H9 (cell line): Measurements from ENCODE around the gene MLYCD. TPM values are rescaled to one million over a fixed set of nuclear protein-coding genes. Genes with fewer than 3 reads are reported as not detected.
A peak's percentile ranks its signal among the peaks of the same experiment; 100 is the strongest.

Source experiments
- DNase-seq: peaks from one replicate; pipeline ENCODE4 v3.0.0-alpha.2; 2017
- H2AFZ ChIP-seq: one replicate; pipeline ENCODE4 v1.6.1; 2013; ENCODE audit warnings: mild to moderate bottlenecking, low read length, control low read depth, moderate library complexity
- H2AK5ac ChIP-seq: 2 replicates; pipeline ENCODE4 v1.6.1; 2013; ENCODE audit warnings: low read length, control low read depth, mixed read lengths; ENCODE audit not compliant: insufficient read length
- H2BK120ac ChIP-seq: one replicate; pipeline ENCODE4 v1.6.1; 2013; ENCODE audit warnings: low read depth, mild to moderate bottlenecking, low read length, control low read depth, inconsistent platforms; ENCODE audit not compliant: poor library complexity, severe bottlenecking
- H2BK12ac ChIP-seq: 2 replicates; pipeline ENCODE4 v1.6.1; 2013; ENCODE audit warnings: low read length, control low read depth, mixed read lengths, low read depth; ENCODE audit not compliant: insufficient read length
- H2BK15ac ChIP-seq: 2 replicates; pipeline ENCODE4 v1.6.1; 2013; ENCODE audit warnings: low read depth, low read length, control low read depth
- H2BK20ac ChIP-seq: one replicate; pipeline ENCODE4 v1.6.1; 2013; ENCODE audit warnings: low read depth, mild to moderate bottlenecking, low read length, control low read depth, inconsistent platforms; ENCODE audit not compliant: poor library complexity, severe bottlenecking
- H2BK5ac ChIP-seq: 2 replicates; pipeline ENCODE4 v1.6.1; 2013; ENCODE audit warnings: low read length, control low read depth, mixed read lengths; ENCODE audit not compliant: insufficient read length
- H3K14ac ChIP-seq: 2 replicates; pipeline ENCODE4 v1.6.1; 2013; ENCODE audit warnings: low read length, control low read depth; ENCODE audit not compliant: insufficient read depth
- H3K18ac ChIP-seq: 2 replicates; pipeline ENCODE4 v1.6.1; 2013; ENCODE audit warnings: low read depth, mild to moderate bottlenecking, mixed read lengths, low read length, control low read depth; ENCODE audit not compliant: insufficient read length
- H3K23ac ChIP-seq: 2 replicates; pipeline ENCODE4 v1.6.1; 2013; ENCODE audit warnings: low read length, control low read depth, mixed read lengths, low read depth; ENCODE audit not compliant: insufficient read length
- H3K23me2 ChIP-seq: 2 replicates; pipeline ENCODE4 v1.6.1; 2013; ENCODE audit warnings: low read depth, mild to moderate bottlenecking, mixed read lengths, low read length, control low read depth; ENCODE audit not compliant: insufficient read length, poor library complexity, severe bottlenecking
- H3K27ac ChIP-seq: 2 replicates; pipeline ENCODE4 v1.5.1; 2013; ENCODE audit warnings: low read length, control low read depth, mixed read lengths, low read depth; ENCODE audit not compliant: insufficient read length
- H3K27me3 ChIP-seq: 2 replicates; pipeline ENCODE4 v1.6.1; 2013; ENCODE audit warnings: low read length, control low read depth, inconsistent platforms; ENCODE audit not compliant: insufficient read depth
- H3K4ac ChIP-seq: 2 replicates; pipeline ENCODE4 v1.6.1; 2013; ENCODE audit warnings: low read depth, mild to moderate bottlenecking, control low read depth, inconsistent platforms, low read length, moderate library complexity
- H3K4me1 ChIP-seq: 2 replicates; pipeline ENCODE4 v1.6.1; 2013; ENCODE audit warnings: low read length, control low read depth, inconsistent platforms; ENCODE audit not compliant: insufficient read depth
- H3K4me2 ChIP-seq: 2 replicates; pipeline ENCODE4 v1.6.1; 2013; ENCODE audit warnings: low read length, control low read depth, mixed read lengths; ENCODE audit not compliant: insufficient read length, insufficient read depth
- H3K56ac ChIP-seq: 2 replicates; pipeline ENCODE4 v1.6.1; 2013; ENCODE audit warnings: low read depth, mild to moderate bottlenecking, mixed read lengths, low read length, control low read depth; ENCODE audit not compliant: insufficient read length
- H3K79me1 ChIP-seq: 2 replicates; pipeline ENCODE4 v1.6.1; 2013; ENCODE audit warnings: low read depth, mild to moderate bottlenecking, moderate library complexity, low read length, control low read depth, inconsistent platforms; ENCODE audit not compliant: insufficient read depth, poor library complexity, severe bottlenecking
- H3K79me2 ChIP-seq: 2 replicates; pipeline ENCODE4 v1.6.1; 2013; ENCODE audit warnings: low read length, control low read depth, inconsistent platforms; ENCODE audit not compliant: insufficient read depth
- H3K9ac ChIP-seq: 2 replicates; pipeline ENCODE4 v1.6.1; 2013; ENCODE audit warnings: low read length, control low read depth, mixed read lengths; ENCODE audit not compliant: insufficient read length; ENCODE audit errors: extremely low read depth
- H3K9me3 ChIP-seq: one replicate; pipeline ENCODE4 v1.6.1; 2013; ENCODE audit warnings: low read depth, low read length, inconsistent platforms; ENCODE audit not compliant: control insufficient read depth
- H3T11ph ChIP-seq: one replicate; pipeline ENCODE4 v1.6.1; 2013; ENCODE audit warnings: mild to moderate bottlenecking, low read length, control low read depth, inconsistent platforms
- H4K20me1 ChIP-seq: one replicate; pipeline ENCODE4 v1.6.1; 2013; ENCODE audit not compliant: control insufficient read depth, insufficient read length, insufficient read depth
- H4K5ac ChIP-seq: 2 replicates; pipeline ENCODE4 v1.6.1; 2013; ENCODE audit warnings: low read depth, mild to moderate bottlenecking, mixed read lengths, low read length, control low read depth; ENCODE audit not compliant: insufficient read length
- H4K8ac ChIP-seq: replicated peaks from 2 replicates; pipeline ENCODE4 v1.6.1; 2013; ENCODE audit warnings: low read length, control low read depth, mixed read lengths, low read depth; ENCODE audit not compliant: insufficient read length
- H4K91ac ChIP-seq: 2 replicates; pipeline ENCODE4 v1.6.1; 2013; ENCODE audit warnings: low read depth, mild to moderate bottlenecking, moderate library complexity, mixed read lengths, low read length, control low read depth; ENCODE audit not compliant: insufficient read length
- H3K27ac Mint-ChIP-seq, 3 experiments: 2 replicates in 2 of 3; 3 replicates in 1 of 3; pipeline ENCODE4 v1.8.0; 2020 to 2021; ENCODE audit warnings: mixed read lengths in 3 of 3, mild to moderate bottlenecking in 1 of 3, moderate library complexity in 1 of 3
- H3K27me3 Mint-ChIP-seq: 2 replicates; pipeline ENCODE4 v1.8.0; 2021; ENCODE audit warnings: low read depth, mild to moderate bottlenecking, moderate library complexity, mixed read lengths
- H3K36me3 Mint-ChIP-seq, 3 experiments: 2 replicates in 2 of 3; 3 replicates in 1 of 3; pipeline ENCODE4 v1.8.0; 2020 to 2021; ENCODE audit warnings: low read depth in 3 of 3, mixed read lengths in 3 of 3; ENCODE audit not compliant: insufficient read depth in 1 of 3
- H3K4me1 Mint-ChIP-seq, 2 experiments: 2 replicates each; pipeline ENCODE4 v1.8.0; 2020; ENCODE audit warnings: mixed read lengths in 2 of 2
- H3K4me3 Mint-ChIP-seq, 2 experiments: 2 replicates in 1 of 2; 3 replicates in 1 of 2; pipeline ENCODE4 v1.8.0; 2020 to 2021; ENCODE audit warnings: mild to moderate bottlenecking in 2 of 2, mixed read lengths in 2 of 2, moderate library complexity in 1 of 2
- H3K9me3 Mint-ChIP-seq, 2 experiments: 2 replicates in 1 of 2; 3 replicates in 1 of 2; pipeline ENCODE4 v1.8.0; 2020; ENCODE audit warnings: mild to moderate bottlenecking in 2 of 2, mixed read lengths in 2 of 2, moderate library complexity in 1 of 2
- WGBS: extraction: QIAGEN DNeasy Blood & Tissue Kit; methylation state at CpG from one replicate; pipeline ENCODE4 v1.1.7; 2013; ENCODE audit warnings: missing lambda C conversion rate, low lambda C conversion rate, mixed read lengths; ENCODE audit not compliant: insufficient read length; ENCODE audit errors: extremely low coverage; 5-methylcytosine and 5-hydroxymethylcytosine counted together
- total RNA-seq: library from RNA; stranded (reverse); gene quantifications from 2 replicates; pipeline ENCODE4 v1.2.1, GENCODE V29; 2021
- TF ChIP-seq, protein P1 (sequence below): fragments of 200-600 bp; sonication (generic); conservative IDR thresholded peaks from 3 replicates; pipeline ENCODE4 v1.8.0; 2021; ENCODE audit warnings: antibody characterized with exemption, mild to moderate bottlenecking

MLYCD gene
- total RNA-seq, 1 experiment from 2014 or later = 7.1 TPM

DNA sequence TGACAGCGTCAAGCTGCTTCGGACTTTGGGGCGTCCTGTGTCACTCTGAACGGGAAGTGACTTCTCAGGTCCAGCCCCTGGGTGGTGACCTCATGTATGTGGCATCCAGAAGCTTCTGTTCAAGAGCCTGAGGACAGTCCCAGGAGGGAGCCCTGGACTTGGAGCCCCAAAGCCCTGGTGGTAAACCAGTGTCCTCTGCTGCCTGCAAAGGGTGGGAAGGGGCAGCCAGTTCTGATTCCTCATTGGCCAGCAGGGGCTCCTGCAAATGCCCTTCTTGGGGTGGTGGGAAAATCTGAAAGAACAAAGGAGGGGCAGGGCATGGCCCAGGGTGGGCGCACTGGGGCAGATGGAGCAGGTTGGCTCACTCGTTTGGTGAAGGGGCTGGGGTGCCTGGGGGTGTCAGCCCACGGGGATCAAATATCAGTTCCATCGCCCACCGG lies 55.7 kb downstream of the MLYCD start:
- Histone ChIP-seq H3T11ph (no peak overlapping the region), H2BK20ac (no peak overlapping the region), H3K27ac (no peak overlapping the region), H3K23ac (no peak overlapping the region), H3K4me2 (no peak overlapping the region), H2BK120ac (no peak overlapping the region), H3K56ac (no peak overlapping the region), H3K79me1 (no peaks in the 10 kb centered on the region), H3K4ac (no peak overlapping the region), H4K91ac (no peak overlapping the region), H2BK12ac (no peak overlapping the region), H3K9ac (no peak overlapping the region), H2AFZ (no peak overlapping the region), H2AK5ac (no peak overlapping the region), H2BK5ac (no peak overlapping the region), H4K20me1 (no peaks in the 10 kb centered on the region), H4K5ac (no peak overlapping the region), H4K8ac (no peak overlapping the region), H3K23me2 (no peaks in the 10 kb centered on the region), H3K4me1 (no peaks in the 10 kb centered on the region), H2BK15ac (no peak overlapping the region), H3K27me3 (no peaks in the 10 kb centered on the region), H3K9me3 (no peaks in the 10 kb centered on the region), H3K14ac (no peak overlapping the region), H3K18ac (no peak overlapping the region), H3K79me2 (no peaks in the 10 kb centered on the region)
- TF ChIP-seq, protein P1, sequence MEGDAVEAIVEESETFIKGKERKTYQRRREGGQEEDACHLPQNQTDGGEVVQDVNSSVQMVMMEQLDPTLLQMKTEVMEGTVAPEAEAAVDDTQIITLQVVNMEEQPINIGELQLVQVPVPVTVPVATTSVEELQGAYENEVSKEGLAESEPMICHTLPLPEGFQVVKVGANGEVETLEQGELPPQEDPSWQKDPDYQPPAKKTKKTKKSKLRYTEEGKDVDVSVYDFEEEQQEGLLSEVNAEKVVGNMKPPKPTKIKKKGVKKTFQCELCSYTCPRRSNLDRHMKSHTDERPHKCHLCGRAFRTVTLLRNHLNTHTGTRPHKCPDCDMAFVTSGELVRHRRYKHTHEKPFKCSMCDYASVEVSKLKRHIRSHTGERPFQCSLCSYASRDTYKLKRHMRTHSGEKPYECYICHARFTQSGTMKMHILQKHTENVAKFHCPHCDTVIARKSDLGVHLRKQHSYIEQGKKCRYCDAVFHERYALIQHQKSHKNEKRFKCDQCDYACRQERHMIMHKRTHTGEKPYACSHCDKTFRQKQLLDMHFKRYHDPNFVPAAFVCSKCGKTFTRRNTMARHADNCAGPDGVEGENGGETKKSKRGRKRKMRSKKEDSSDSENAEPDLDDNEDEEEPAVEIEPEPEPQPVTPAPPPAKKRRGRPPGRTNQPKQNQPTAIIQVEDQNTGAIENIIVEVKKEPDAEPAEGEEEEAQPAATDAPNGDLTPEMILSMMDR = no peak
- DNase-seq = peak; percentile 55
- H3K4me1 Mint-ChIP-seq = peaks cover 10 to 14% of the 10 kb centered on the region in 2 experiments
- WGBS = no CpG with 5 or more reads among the region's 9 CpGs
- H3K27ac Mint-ChIP-seq = no peak overlapping the region
- H3K9me3 Mint-ChIP-seq = no peaks in the 10 kb centered on the region; a peak in 2 of 5 replicates
- no peaks in the 10 kb centered on the region for H3K36me3 Mint-ChIP-seq
- no peak overlapping the region for H3K4me3 Mint-ChIP-seq
- peaks cover 4% of the 10 kb centered on the region; the same call in 1 of the 2 replicates for H3K27me3 Mint-ChIP-seq
